ENCODE data around the gene ZFAND3.
"Not testable (repeated sequence)": the region's sequence is repeated elsewhere in the genome, so short reads cannot be mapped to it uniquely, and the experiment has no call there.

The ZFAND3 gene

DNA sequence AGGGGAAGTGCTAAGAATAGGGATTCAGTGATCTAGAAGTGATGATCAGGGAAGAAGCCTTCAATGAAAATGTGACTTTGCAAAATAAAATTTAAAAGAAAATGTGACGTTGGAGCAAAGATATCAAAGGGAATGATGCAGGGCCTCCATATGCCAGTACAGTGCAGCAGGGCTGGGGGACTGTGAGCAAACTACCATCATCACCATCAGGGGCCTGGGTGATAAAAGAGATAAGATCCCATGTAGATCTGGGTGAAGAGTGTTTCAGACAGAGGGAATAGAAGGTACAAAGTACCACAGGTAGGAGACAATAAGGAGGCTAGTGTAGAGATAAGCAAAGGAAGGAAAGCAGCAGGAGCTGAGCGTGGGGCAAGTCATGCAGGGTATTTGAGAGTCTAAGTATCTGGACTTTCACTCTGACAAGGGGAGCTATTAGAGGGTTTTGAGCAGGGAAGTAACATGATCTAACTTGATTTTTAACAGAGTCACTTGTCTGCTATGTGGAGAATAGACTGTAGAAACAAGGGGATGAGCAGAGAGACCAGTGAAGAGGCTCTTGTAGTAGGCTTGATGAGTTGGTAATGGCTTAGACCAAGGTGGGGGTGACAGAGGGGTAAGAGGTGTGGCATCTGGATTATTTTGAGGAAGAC is 295.6 kb downstream of the ZFAND3 start:
- no peak for DNase-seq (ENCODE audit: low read depth in 2 of 2, low spot score in 1 of 2)

DNA sequence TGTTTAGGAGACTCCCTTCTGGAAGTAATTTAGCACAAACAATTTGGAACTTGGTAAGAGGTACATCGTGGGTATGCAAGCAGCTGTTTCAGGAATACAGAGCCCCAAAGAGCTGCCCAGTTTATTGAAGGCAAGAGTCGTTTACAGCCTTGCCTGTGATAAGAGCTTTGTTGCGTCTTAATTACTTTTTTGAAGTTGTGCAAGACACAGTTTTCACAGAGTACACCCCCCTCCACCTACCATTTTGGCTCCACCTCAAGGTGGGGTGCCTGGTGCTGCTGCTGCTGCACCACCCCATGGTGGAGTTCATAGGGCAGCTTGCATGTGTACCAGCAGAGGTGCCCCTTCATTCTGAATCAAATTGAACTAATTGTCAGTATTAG is 296.1 kb downstream of the ZFAND3 start:
- DNase-seq (ENCODE audit: low read depth in 2 of 2, low spot score in 1 of 2) = no peak

DNA sequence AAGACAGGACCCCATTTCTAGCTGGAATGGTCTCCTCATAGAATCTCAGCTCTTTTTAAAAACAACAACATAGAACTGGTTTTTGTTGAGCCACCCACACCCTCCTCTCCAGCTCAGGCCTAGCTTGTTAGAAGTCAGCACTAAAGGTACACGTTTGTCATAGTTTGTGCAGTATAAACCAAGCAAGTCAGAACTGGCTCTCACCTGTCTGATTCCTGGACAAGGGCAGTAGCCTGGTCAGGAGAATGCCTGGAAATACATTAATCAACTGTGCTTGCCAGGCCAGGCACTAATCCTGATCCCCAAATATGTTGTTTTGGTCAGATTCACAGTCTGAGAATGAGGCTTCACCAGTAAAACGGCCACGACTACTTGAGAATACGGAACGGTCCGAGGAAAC is 296.7 kb downstream of the ZFAND3 start:
- no peak for DNase-seq (ENCODE audit: low read depth in 2 of 2, low spot score in 1 of 2)

DNA sequence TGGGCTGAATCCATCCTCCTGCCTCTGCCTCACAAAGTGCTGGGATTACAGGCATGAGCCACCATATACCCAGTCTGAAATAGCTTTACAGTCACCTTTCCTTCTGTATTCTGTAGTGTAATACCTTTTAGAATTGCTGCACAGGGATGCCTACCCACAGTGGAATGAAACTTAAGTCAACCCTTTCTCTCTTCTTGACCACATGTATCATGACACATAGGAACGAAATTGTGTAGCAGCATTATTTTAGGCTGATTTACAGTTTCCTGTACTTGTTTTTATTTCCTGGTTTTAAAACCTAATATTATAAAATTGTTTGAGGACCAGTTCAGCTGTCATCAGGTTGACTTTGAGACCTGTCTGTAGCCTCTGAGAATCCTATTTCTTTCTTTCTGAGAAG is 297.8 kb downstream of the ZFAND3 start:
- no peak for DNase-seq (ENCODE audit: low read depth in 2 of 2, low spot score in 1 of 2)

DNA sequence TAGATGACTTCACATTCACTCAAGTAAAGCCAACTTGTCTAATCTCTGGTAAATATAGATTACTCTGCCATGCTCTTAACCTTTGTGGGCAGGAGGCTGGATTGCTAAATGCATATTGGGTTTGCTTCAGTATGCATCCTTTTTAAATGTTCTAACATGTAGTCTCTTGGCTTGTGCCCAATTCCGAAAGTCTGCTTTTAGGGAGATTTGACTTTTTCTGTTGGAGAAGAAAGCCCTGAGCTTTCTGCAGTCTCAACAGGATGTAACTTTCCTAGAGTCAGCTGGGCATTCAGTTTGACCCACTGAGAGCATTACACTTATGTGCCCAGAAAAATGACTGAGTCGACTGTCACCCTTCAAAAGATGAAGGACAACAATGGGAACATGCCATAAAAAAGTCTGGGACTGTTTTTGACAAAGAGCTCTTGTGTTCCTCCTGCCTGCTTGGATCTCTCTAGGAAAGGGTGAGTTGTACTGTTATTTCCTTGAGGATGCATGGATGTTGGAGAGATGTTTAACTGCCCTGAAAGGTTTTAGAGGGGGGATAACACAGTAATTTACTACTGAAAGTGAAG is 299.4 kb downstream of the ZFAND3 start:
- DNase-seq (ENCODE audit: low read depth in 2 of 2, low spot score in 1 of 2) = no peak

DNA sequence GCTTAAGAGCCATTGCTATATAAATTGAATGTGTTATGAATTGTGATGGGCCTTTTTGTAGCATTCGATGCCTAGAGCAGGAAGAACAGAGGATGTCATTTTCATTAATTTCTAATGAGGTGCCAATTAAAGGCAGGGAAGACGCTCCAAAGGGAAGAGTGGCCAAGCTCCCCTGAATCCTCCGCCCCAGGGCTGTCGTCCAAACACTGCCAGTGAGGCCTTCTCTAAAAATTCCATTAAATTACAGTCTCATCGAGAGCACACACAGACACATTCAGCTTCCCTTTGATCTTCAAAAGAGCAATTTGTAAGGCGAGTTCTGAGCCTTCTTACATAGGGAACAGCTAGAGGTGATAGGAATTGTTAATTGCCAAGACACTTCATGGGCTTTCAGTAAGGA is 300.0 kb downstream of the ZFAND3 start:
- DNase-seq (ENCODE audit: low read depth in 2 of 2, low spot score in 1 of 2) = no peak

DNA sequence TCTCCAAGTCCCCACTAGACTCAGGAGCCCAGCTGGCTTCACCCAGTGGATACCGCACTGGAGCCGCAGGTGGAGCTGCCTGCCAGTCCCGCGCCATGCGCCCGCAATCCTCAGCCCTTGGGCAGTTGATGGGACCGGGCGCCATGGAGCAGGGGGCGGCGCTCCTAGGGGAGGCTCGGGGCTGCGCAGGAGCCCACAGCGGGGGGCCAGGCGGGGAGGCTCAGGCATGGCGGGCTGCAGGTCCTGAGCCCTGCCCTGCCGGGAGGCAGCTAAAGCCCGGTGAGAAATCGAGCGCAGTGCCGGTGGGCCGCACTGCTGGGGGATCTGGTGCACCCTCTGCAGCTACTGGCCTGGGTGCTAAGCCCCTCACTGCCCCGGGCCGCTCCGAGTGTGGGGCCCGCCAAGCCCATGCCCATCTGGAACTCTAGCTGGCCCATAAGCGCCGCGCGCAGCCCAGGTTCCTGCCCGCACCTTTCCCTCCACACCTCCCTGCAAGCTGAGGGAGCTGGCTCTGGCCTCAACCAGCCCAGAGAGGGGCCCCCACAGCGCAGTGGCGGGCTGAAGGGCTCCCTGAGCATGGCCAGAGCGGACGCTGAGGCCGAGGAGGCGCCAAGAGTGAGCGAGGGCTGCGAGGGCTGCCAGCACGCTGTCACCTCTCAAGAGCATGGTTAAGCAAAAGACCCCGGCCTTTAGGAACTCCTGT is 304.8 kb downstream of the ZFAND3 start:
- DNase-seq (ENCODE audit: low read depth in 2 of 2, low spot score in 1 of 2) = not testable (repeated sequence)

DNA sequence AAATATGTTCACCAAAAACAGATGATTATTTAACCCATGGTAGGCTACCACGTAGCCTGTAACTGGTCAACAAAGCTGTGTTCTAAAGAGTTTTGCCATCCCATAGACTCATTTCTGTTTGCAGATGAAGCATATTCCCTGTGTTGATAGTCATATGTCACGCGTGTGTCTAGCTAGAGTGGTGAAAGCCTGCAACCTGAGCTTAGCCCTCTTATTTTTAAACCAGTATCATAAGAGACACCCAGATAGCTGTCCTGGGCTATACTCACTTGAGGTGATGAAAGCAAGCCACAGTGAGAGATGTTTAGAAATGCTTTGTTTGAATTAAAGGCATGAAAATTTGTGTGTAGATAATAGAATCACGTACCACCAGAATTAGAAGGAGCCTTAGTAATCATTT is 307.8 kb downstream of the ZFAND3 start:
- no peak for DNase-seq (ENCODE audit: low read depth in 2 of 2, low spot score in 1 of 2)

DNA sequence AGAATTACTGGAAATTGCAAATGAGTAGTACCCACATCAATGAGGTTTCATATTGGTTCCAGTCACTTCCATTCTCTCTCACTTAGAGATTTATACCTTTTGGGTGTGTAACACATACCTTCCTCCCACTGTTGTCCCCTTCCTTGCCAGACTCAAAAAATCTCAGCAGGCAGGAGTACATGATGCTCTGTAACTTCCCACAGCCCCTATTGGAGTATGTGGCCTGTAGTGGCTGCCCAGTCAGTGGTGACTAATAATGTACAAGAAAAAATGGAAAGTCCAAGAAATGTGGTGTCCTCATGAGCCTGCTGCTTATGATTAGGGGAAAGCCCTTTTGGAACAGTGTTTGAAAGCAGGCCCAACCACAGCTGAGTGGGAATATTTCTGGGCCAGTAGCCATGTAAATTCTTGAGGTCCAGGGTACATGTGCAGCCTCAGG is 312.0 kb downstream of the ZFAND3 start:
- no peak for DNase-seq (ENCODE audit: low read depth in 2 of 2, low spot score in 1 of 2)

DNA sequence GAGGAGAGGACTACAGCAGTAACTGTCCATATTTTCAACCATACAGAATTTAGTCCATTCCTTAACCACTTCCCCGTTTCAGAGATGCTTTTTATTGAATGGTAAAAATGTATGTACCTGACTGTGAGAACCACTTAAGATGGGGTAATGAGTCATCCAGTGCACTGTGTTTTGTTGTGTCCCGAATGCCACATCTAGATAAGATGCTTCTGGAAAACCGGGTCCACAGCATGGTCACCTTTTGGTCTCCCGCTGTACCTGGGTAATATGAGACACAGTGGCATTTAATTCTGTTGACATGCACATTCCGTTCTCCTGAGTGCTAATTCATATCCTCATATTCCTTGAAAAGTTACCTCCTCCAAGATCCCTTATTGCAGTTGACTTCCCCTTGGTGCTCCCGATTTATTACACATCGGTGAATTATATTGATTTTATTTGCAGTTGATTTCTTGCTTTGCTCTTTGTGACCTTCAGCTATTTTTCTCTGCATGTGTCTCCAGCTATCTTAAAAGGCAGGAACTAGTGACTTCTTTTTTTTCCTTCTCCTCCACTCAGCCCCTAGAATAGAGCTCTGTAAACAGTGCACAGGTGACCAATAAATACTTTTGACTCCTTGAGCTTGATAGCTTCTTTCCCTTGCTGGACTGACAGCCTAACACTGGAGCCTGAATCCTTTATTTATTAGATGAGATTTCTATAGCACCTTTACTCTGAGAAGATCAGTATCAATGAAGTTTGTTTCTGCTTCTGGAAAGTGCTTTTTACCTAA is 314.6 kb downstream of the ZFAND3 start:
- DNase-seq (ENCODE audit: low read depth in 2 of 2, low spot score in 1 of 2) = no peak

DNA sequence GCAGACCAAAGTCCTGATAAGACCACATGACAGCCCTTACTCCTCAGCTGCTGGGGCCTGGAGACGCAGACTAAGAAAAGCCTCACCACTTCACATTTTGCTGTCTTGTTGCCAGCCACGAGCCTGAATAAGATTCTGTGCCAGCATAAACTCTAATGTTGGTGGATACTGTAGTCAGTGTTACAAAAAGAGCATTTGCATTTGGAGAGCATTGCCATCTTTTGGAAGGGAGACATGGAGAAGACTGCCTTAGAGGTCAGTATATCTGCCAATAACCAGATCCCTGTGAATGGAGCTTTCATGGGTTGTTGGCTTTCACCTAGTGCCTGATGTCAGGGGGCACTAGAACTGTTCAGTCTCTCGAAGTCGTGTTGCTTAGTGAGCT is 315.2 kb downstream of the ZFAND3 start:
- no peak for DNase-seq (ENCODE audit: low read depth in 2 of 2, low spot score in 1 of 2)

DNA sequence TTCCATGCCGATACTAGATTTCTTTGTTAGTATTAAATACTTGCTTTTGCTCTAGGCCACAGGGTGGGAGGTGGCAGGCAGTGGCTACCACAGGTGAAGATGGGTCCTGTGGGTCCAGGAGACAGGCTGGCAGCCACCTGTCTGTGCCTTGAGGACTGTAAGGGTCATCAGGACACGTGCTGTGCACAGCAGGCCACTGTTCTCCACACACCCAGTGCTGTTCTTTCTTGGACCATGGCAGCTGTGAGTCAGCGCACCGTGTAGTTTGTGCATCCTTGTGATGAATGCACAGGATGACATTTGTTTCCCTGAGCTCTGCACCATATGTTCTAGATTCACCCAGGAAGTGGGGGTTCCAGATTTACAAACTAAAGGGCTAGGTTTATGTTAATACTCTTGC is 317.0 kb downstream of the ZFAND3 start:
- no peak for DNase-seq (ENCODE audit: low read depth in 2 of 2, low spot score in 1 of 2)

DNA sequence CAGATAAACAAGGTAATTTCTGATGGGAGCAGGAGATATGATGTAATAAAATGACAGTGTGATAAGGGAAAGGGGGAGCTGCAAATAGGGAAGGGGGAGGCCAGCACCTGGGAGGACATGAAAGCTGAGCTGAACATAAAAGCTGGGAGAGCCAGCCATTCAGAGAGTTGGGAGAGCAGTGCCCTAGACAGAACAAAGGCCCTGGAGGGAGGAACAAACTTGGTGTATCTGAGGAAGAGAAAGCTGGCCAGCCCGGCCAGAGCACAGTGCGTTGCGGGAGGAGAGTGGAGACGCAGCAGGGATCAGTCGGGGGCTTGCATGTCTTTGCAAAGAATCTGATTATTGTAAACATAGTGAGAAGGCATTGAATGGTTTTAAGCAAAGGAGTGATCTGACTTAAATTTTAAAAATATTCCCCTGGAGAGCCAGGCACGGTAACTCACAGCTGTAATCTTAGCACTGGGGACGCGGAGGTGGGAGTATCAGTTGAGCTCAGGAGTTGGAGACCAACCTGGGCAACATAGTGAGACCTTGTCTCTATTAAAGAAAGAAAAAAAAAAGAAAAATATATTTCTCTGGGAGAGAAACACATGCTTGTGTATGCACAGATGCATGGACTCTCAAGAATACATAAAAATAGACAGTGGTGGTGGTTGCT is 318.2 kb downstream of the ZFAND3 start:
- DNase-seq (ENCODE audit: low read depth in 2 of 2, low spot score in 1 of 2) = no peak

DNA sequence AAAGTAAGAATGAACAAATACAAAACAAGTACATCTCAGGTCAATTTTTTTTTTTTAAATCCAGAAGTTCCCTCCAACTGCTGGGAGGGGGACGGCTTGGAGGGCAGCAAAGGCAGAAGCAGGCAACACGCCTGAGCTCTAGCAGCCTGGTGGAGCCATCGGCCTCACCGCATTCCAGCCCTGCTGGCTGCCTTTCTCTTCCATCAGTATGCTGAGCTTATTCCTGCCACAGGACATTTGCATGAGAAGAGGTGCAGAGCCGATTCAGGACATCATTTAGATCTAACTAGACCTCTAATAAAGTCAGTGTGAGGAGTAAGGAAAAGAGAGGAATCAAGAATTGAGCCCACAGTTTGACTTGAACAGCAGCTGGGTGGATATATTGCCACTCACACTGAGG is 318.8 kb downstream of the ZFAND3 start:
- no peak for DNase-seq (ENCODE audit: low read depth in 2 of 2, low spot score in 1 of 2)

DNA sequence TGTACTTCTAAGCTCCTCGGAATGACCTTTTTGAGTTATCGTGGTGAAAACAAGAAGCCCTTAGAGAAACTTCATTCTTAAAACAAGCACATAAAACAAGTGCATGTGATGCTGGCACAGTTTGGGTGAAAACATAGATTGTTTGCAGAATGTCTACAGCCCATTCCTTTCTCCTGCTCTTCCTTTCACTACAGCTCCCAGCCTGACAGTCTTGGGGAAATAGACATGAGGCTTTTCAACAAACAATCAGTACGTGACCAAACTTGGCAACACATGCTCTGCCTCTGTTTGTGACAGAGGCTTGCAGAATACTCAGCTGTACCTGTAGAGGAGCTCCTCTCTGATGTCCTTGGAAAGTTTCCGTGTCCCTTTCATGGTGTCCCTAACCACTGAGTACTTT is 321.6 kb downstream of the ZFAND3 start:
- no peak for DNase-seq (ENCODE audit: low read depth in 2 of 2, low spot score in 1 of 2)

DNA sequence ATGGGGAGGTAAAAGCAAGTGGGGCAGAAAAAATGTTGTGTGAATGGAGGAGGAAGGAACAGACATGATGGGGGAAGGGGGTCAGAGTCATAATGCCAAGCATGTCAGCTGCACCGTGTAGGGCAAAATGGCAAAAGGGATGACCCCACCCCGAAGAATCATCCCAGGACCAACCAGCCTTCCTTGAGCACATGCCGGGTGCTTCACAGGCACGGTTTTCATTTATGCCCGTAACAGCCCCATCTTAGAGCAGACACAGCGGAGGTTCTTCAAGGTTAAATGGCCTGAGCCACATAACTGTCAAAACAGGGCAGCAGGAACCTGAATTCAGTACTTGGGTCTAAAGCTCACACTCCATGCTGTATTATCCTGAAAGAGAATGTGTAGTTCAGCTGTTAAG is 322.2 kb downstream of the ZFAND3 start:
- DNase-seq (ENCODE audit: low read depth in 2 of 2, low spot score in 1 of 2) = no peak

DNA sequence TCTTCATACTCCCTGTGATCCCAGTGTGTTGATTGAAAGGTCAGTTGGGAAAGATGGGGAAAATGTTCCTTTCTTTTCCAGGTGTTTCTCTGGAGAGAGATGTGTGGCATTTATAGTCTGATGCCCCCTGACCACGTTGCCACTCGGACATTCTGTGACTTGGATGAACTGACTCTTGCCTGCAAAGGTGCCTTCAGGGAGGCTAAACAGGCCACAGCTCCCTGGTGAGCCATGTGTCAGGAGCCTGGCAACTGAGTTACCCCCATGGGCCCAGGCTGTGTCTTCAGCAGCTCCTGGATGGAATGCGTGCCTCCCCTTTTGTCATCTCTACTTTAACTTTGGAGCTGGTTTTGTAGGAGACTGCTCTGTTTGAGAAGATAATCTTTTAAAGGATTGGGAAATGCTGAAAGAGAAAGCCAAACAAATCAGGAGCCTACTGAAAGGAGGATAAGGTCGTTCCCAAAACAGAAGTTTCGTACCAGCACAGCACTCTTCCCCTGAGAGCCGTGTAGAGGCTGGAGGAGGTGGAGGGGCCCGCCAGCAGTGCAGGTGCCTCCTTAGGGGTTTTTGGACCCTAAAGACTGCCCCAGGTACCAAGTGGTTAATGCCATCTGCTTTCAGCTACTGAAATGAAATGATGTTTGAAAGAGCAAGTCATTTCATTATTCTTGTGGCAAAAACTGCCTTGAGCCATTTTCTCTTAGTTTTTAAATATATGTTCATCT is 322.8 kb downstream of the ZFAND3 start:
- no peak for DNase-seq (ENCODE audit: low read depth in 2 of 2, low spot score in 1 of 2)

DNA sequence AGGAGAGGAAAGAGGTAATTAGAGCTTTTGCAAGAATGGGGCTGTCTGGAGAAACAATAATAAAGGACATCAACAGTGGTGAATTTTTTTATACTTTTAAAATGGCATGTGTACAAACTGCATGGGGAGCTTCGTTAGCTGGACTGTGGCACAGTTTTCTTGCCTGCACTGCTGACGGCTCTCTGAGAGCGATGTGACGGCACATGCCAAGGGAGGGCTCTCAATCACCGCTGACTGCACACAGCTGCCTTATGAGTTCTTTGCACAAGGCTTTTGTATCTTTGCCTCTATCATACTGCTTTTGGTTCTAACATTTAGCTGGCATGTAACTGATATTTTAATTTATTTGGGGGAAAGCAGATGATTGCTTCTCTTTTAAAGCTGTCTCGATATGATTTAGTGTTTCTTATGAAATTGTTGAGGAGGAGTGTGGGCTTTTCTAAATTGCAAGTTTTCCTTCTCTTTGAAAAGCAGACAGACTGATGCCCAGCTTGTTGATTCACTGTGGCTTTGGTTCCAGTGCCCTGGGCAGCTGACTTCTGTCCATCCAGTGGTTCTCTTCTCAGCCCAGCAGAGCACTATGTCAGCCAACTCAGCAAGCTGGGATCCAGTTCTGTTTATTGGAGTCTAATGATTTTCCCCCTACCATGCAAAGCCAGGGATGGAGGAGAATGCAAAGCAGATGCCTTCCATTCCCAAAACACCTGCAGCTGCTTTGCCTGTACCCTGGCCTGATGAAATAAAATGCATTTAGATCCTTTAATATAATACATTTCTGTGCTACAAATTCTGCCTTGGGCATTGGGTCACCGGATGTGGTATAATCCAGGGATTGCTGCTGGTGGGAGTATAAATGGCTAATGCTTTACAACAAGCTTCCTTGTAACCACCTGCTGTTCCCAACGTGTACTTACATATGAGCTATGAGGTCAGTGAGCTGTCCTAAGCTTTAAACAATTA is 323.9 kb downstream of the ZFAND3 start:
- DNase-seq (ENCODE audit: low read depth in 2 of 2, low spot score in 1 of 2) = no peak

DNA sequence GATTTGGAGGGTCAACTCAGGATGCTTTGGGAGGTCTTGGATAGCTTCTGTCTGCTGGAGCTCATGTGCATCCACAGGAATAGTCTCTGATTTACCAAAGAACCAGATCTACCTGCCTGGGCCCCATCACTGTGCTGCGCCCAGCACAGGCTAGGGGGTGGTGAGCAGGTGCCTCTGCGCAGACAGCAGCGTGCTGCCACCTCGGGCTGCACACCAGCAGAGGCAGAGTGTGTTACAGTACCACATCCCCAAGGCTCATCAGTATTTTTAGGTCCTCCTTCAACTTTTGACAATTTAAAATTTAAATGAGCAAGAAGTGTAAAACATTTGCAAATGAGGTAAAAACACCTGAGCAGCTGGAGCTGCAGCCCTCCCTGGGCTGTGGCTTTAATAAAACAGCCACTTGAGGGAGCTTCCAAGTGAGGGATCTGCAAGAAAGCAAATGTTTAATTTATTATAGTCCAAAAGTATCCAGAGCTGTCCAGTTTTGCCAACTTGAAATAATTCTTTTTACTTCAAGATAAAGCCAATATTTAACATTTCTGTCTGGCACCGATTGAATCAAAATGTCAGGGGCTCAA is 324.9 kb downstream of the ZFAND3 start:
- no peak for DNase-seq (ENCODE audit: low read depth in 2 of 2, low spot score in 1 of 2)

All from stimulated activated CD8-positive, alpha-beta memory T cell treated with anti-CD3 and anti-CD28 coated beads, Interleukin-4, amount 100 ng/mL, for 1 hour (primary cell).